Cardiac septum (tissue), 1 donor: ENCODE results near the gene RHBDF2. TPM values are rescaled to one million over a fixed set of nuclear protein-coding genes. Genes with fewer than 3 reads are reported as not detected.
"Not testable (repeated sequence)": the region's sequence is repeated elsewhere in the genome, so short reads cannot be mapped to it uniquely, and the experiment has no call there.

Experiments
- DNase-seq: peaks from one replicate; pipeline ENCODE4 v3.0.0-alpha.2; 2020; ENCODE audit warnings: low spot score
- intact Hi-C: fragments of 100-400 bp; cut with DNase I; formaldehyde crosslinking; loops from one replicate; pipeline ENCODE4 v1.14.0; 2022
- total RNA-seq: library from RNA; stranded (reverse); fragmentation: NEBNext Ultra II Directional; extraction: Animal tissue kit (Norgen Biotek cat#: 25700); gene quantifications from one replicate; pipeline ENCODE4 v1.2.1, GENCODE V29; 2021
- donor health status: DM: no; HTN: no; CAD: no.

The RHBDF2 gene
- total RNA-seq, 1 donor from 2014 or later: 11.5 TPM

- peak; percentile 73 for DNase-seq
- intact Hi-C loops: loop anchor here (1.0 to 5.0 kb wide), 2 partner anchors 13 to 189 kb away; no protein-coding TSS in a partner anchor
Observed at GRCh38 chr17:76528528-76529223, 27.5 kb upstream of the RHBDF2 start.

- DNase-seq: no peak
- intact Hi-C loops: loop anchor here (5.0 kb wide), 1 partner anchor 189 kb away; no protein-coding TSS in a partner anchor
Observed at GRCh38 chr17:76528156-76528527, 26.9 kb upstream of the RHBDF2 start.

DNA sequence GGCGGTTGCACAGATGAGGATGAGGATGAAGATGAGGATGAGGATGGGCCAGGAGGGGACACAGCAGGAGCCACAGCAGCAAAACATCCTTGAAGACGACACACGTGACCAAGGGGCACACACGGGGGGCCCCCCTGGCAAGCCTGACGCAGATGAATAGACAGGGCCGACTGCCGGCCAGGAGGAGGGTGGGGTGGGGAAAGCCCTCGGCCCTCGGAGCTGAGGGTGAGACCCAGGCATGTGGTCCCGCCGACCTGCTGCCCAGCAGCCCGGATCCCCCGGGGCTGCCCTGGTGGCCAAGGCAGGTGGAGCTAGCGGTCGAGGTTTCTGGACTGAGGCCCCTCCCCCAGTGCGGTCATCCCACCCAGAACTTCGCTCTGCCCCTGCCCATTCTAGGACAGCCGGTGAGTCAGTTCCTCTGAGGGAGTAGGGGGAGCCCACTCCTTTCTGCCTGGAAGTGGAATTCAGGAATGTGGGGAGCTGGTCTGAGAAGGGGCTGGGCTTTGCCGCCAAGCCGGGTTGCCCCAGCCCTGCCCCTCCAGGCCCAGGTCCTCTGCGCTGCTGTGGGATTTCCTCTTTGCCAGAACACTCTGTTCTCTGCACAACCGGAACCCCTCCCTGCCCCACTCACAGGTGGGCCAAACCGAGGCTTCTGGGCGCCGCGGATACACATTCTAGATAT is 26.3 kb upstream of the RHBDF2 start:
- DNase-seq: no peak
- intact Hi-C loops: loop anchor here (5.0 kb wide), 1 partner anchor 190 kb away; no protein-coding TSS in a partner anchor

- peak; percentile 67 for DNase-seq
Observed at GRCh38 chr17:76527016-76527415, 25.8 kb upstream of the RHBDF2 start.

DNA sequence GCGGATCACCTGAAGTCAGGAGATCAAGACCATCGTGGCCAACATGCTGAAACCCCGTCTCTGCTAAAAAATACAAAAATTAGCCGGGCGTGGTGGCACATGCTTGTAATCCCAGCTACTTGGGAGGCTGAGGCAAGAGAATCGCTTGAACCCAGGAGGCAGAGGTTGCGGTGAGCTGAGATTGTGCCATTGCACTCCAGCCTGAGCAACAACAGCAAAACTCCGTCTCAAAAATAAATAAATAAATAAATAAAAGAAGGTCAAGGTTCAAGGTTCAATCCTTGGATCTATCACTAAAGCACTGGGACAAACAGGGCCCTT is 24.2 kb upstream of the RHBDF2 start:
- intact Hi-C loops: loop anchor here (5.0 kb wide), 1 partner anchor 192 kb away; no protein-coding TSS in a partner anchor
- not testable (repeated sequence) for DNase-seq

More at GRCh38 chr17:76527016-76527415, 25.8 kb upstream of the RHBDF2 start:
- intact Hi-C loops: loop anchor here (5.0 kb wide), 1 partner anchor 190 kb away; no protein-coding TSS in a partner anchor

DNA sequence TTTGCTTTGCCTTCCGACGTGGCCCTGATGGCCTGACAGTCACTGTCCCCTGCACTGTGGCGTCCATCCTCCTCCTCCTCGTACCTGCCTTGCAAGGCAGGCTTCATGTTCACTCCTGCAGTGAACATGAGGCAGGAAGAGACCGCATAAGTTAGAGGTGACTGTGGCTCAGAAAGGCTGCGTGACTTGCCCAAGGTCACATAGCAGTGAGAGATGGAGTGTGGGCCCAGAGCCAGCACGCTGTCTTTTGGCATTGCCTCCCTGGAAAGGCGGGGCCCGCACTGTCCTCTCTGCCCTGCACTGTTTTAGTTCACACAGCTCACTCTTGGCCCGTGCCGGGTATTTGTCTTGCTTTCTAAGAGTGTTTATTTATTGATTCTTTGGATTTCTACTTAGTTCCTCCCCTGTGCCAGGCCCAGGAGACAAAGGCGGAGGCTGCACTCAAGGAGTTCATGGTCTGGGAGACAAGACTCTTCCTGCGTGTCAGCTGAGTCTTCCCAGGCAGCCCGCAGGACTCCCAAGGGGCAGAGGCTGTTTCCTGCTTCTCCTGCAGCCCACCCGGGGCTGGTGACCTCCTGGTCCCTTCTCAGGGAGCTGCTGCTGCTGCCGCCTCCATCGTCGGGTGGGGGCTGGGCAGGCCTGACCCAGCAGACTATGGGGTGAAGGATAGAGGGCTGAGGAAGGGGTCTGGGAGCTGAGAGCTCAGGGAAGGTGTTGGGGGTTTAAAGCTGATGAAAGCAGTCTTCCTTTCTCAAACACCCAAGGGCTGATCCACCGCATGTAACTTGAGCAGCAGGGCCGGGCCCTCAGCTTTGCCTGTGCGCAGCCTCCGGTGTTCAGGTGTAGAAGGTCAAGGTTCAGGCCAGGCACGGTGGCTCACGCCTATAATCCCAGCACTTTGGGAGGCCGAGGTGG is 23.6 kb upstream of the RHBDF2 start:
- intact Hi-C loops: loop anchor here (5.0 kb wide), 2 partner anchors 62 to 192 kb away; partner anchors contain the start of gene ST6GALNAC2
- DNase-seq: peak; percentile 77

GRCh38 chr17:76523084-76524037 is 22.1 kb upstream of the RHBDF2 start:
- DNase-seq: peak; percentile 94
- intact Hi-C loops: loop anchor here (1.0 to 5.0 kb wide), 3 partner anchors 24 to 101 kb away; partner anchors contain the start of gene ST6GALNAC2

DNA sequence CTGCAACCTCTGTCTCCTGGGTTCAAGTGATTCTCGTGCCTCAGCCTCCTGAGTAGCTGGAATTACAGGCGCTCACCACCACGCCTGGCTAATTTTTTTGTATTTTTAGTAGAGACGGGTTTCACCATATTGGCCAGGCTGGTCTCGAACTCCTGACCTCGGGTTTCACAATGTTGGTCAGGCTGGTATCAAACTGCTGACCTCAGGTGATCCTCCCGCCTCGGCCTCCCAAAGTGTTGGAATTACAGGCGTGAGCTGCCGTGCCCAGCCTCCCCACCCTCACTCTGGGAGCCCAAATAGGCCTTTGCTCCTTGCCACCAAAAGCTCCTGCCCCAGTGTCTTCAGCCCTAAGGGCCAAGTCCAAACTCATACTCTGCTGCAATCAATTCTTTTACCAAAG is 20.5 kb upstream of the RHBDF2 start:
- intact Hi-C loops: loop anchor here (2.0 to 5.0 kb wide), 2 partner anchors 66 to 103 kb away; partner anchors contain the start of gene ST6GALNAC2
- DNase-seq: not testable (repeated sequence)

- no peak for DNase-seq
- intact Hi-C loops: loop anchor here (5.0 kb wide), 1 partner anchor 66 kb away; the partner anchor contains the start of gene ST6GALNAC2
Observed at GRCh38 chr17:76521262-76521661, 20.0 kb upstream of the RHBDF2 start.

- DNase-seq: no peak
Observed at GRCh38 chr17:76519048-76519966, 18.1 kb upstream of the RHBDF2 start.

GRCh38 chr17:76517638-76518038 is 16.4 kb upstream of the RHBDF2 start:
- DNase-seq: no peak
- intact Hi-C loops: no loop called here

More at GRCh38 chr17:76519048-76519966, 18.1 kb upstream of the RHBDF2 start:
- intact Hi-C loops: no loop called here

GRCh38 chr17:76515274-76515949 is 14.2 kb upstream of the RHBDF2 start:
- intact Hi-C loops: loop anchor here (1.0 kb wide), 1 partner anchor 14 kb away; no protein-coding TSS in a partner anchor
- no peak for DNase-seq

DNA sequence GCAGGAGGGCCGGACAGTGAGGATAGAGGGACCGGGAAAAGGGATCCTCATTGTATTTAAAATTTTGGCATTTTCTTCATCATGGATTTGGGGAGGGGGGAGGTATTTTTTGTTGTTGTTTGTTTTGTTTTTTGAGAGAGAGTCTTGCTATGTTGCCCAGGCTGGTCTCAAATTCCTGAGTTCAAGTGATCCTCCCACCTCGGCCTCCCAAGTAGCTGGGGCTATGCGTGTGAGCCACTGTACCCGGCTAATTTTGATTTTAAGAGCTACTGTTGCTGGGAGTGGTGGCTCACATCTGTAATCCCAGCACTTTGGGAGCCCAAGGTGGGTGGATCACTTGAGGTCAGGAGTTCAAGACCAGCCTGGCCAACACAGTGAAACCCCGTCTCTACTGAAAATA is 13.1 kb upstream of the RHBDF2 start:
- intact Hi-C loops: not testable (repeated sequence)

DNA sequence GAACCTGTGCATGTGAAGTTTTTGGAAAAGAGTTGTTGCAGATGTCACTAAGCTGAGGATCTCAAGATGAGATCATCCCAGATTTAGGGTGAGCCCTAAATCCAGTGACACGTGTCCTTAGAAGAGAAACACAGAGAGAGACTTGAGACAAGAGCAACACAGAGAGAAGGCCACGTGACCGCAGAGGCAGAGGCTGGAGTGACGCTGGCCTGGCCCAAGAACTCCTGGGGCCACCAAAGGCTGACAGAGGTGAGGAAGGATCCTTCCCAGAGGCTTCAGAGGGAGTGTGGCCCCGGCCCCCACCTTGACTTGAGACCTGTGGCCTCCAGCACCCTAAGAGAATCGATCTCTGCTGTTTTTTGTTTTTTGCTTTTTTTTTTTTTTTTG is 12.1 kb upstream of the RHBDF2 start:
- intact Hi-C loops: no loop called here
- DNase-seq: no peak

More for the DNA sequence above, 13.1 kb upstream of the RHBDF2 start:
- not testable (repeated sequence) for DNase-seq

- peak; percentile 69 for DNase-seq
- intact Hi-C loops: no loop called here
Observed at GRCh38 chr17:76512366-76513305, 11.4 kb upstream of the RHBDF2 start.
